ENCODE measurements around the gene RARA. TPM values are rescaled to one million over a fixed set of nuclear protein-coding genes. Genes with fewer than 3 reads are reported as not detected.

Gene RARA
- 34.3 TPM for polyA plus RNA-seq (ENCODE audit: insufficient read length)
- long read RNA-seq, donor 1, transcript RARA-202 (8 exons, 2,285 nt) = major isoform, 7 of 37 reads
- long read RNA-seq, donor 1, partial matches to known transcripts = 23 of 37 reads
- long read RNA-seq, donor 1, other reads (novel, unspliced or antisense) = 5 of 37 reads
- long read RNA-seq, donor 2, transcript RARA-202 (8 exons, 2,285 nt) = major isoform, 10 of 11 reads
- long read RNA-seq, donor 2, partial matches to known transcripts = 0 of 11 reads
- long read RNA-seq, donor 2, other reads (novel, unspliced or antisense) = 0 of 11 reads
- long read RNA-seq, donor 3, partial matches to known transcripts = 0 of 5 reads
- long read RNA-seq, donor 3, other reads (novel, unspliced or antisense) = 0 of 5 reads
- long read RNA-seq, donor 4 = 0 reads
- long read RNA-seq, donor 5, partial matches to known transcripts = 5 of 8 reads
- long read RNA-seq, donor 5, other reads (novel, unspliced or antisense) = 0 of 8 reads
- long read RNA-seq, donor 6, partial matches to known transcripts = 16 of 20 reads
- long read RNA-seq, donor 6, other reads (novel, unspliced or antisense) = 0 of 20 reads
- long read RNA-seq, donor 7, transcript RARA-202 (8 exons, 2,285 nt) = major isoform, 7 of 34 reads
- long read RNA-seq, donor 7, partial matches to known transcripts = 26 of 34 reads
- long read RNA-seq, donor 7, other reads (novel, unspliced or antisense) = 0 of 34 reads
- long read RNA-seq, donor 8 = 0 reads

GRCh38 chr17:40309031-40309948, at the start of gene RARA:
Gene RARA (plus strand): TSS chr17:40309180. CDS start chr17:40331219, 22,039 bp downstream.
- peak; percentile 57 for DNase-seq

GRCh38 chr17:40259505-40259904, 49.5 kb upstream of the RARA start:
- no peak for DNase-seq

DNA sequence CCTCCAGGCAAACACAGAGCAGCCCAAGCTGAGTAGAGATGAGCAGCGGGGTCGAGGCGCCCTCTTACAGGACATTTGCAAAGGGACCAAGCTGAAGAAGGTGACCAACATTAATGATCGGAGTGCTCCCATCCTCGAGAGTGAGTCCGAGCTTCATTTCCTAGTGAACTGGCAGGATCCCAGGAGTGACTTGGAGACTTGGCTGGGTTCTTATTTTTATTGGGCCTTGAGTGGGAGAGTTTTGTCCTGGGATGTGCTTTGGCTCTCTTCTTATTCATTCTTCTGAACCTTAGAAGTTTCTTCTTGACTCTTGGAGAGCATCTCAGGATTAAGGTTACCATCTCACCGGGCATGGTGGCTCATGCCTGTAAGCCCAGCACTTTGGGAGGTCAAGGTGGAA, 48.5 kb upstream of the RARA start:
- no peak for DNase-seq

- DNase-seq = no peak
Measured at GRCh38 chr17:40264458-40265185, 44.4 kb upstream of the RARA start.

GRCh38 chr17:40265337-40265736, 43.6 kb upstream of the RARA start:
- DNase-seq = no peak

- no peak for DNase-seq
Measured at GRCh38 chr17:40266882-40267281, 42.1 kb upstream of the RARA start.

- no peak for DNase-seq
Measured at GRCh38 chr17:40268141-40268712, 40.8 kb upstream of the RARA start.

- DNase-seq = no peak
Measured at GRCh38 chr17:40278414-40278813, 30.6 kb upstream of the RARA start.

- no peak for DNase-seq
Measured at GRCh38 chr17:40279402-40279801, 29.6 kb upstream of the RARA start.

DNA sequence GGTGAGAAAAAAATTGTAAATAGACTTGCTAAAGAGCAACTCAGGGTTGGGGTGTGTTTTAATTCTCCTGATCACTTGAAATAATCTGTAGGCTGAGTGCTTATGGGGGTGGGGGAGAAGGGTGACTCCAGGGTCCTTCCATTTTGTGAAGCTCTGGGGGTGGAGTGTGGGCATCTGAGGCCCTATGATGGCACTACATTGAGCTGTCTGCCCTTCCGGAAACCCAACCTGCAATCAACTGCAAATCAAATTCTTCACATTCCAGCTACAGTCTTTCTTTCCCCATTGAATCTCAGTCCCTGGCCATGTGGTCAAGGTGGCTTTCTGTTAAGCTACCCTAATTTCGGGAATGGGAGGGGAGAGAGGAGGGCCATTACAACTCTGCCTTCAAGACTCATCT, 27.3 kb upstream of the RARA start:
- no peak for DNase-seq

DNA sequence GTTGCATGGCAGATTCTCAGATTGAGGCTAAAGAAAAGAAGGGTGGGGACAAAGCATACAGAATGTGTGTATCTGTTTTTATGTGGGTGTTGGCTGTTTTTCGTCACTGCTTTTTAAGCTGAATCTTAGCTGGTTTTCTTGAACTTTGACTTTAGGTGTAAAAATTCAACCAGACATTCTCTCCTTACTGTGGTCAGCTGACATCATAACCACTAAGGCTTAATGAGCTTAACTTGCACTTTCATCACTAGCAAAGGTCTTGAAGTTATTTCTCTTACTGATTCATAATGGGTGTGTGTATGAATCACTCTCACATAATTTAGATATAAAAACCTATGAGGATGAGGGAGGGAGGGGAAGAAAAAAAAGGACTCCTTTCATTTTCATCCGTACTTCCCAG, 25.3 kb upstream of the RARA start:
- no peak for DNase-seq

DNA sequence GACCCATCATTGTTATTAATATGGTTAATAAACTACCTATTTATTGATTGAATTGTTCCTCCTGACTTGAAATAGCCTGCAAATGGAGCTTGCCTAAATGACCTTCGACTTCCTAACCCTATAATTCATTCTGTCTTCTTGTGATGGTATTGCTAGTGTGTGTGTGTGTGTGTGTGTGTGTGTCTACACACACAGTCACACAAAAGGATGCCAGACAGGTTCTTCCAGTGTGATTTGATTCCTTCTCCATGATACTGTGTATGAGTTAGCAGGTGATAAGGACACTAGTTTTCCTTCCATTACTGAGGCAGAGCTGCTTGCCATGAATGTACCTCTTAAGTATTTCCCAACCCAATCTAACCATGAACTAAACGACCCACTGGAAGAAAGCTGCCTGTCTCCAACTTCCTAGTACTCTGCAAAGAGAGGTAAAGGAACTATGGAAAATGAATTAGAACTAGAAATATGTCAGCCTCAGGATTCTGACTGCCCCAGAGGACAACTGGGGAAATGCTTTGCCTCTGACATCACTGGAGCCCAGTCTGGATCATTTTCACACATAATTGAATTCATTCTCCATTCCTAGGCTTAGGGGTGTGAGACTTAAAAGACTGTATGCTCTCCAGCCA, 24.8 kb upstream of the RARA start:
- no peak for DNase-seq

DNA sequence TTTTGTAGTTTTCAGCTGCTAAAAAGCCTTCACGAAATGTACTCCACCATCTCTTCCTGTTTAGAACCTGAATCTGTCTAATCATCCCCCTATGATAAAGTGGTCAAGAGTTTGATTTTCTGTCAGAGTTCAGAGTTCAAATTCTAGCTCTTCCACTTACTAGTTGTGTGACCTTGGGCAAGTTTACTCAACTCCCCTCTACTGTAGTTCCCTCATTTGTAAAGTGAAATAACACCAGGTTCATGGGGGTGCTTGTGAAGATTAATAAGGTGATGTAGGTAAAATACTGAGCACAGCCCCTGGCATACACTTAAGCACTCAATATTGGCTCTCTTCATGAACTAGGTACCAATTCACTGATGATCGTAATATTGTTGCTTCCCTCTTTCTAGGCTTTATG, 22.5 kb upstream of the RARA start:
- no peak for DNase-seq

GRCh38 chr17:40287159-40287493, 21.9 kb upstream of the RARA start:
- DNase-seq = no peak

DNA sequence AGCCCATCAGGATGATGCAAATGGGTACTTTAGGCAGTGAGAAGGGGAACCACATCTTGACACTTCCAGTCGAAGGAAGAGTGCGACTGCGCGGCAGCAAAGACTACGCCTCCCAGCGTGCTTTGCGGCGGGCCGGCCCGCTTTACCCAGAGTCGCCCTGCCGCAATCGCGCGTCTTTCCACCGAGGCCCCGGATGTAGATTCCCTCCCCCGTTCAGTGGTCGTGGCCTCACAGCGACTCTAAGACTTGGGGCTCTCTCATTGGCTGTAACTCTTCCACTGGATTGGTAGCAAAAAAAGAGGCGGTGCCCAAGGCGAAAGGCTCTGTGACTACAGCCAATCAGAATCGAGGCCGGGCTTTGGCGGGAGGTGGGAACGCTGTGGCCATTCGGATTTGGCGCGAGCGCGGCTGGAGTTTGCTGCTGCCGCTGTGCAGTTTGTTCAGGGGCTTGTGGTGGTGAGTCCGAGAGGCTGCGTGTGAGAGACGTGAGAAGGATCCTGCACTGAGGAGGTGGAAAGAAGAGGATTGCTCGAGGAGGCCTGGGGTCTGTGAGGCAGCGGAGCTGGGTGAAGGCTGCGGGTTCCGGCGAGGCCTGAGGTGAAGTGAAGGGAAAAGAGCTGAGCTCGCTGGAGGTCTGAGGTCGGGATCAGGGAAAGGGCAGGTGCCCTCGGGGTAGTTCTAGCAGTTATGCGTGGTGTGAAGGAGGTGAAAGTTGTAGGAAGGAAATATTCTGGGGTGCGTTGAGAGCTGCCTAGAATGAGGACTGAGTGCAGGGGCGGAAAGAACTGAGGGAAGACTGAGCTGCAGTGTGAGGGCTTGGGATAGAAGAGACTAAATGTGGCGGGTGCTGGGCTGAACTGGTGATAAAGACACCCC, 21.2 kb upstream of the RARA start, which contains the start of gene CDC6:
Gene CDC6 (plus strand): TSS at position 386 of the 876 bp plus-strand sequence. CDS start 1,542 bp downstream, outside the sequence.
- DNase-seq = peak; percentile 99

GRCh38 chr17:40290629-40291280, 18.2 kb upstream of the RARA start:
- no peak for DNase-seq

GRCh38 chr17:40291281-40291664, 17.7 kb upstream of the RARA start:
- no peak for DNase-seq

GRCh38 chr17:40293363-40293762, 15.6 kb upstream of the RARA start:
- no peak for DNase-seq
